Ishikawa (cell line): ENCODE results near the gene HOXA5.

Experiments used
- CEBPB ChIP-seq: IDR thresholded peaks from 2 replicates; pipeline ENCODE4 v1.6.1; 2012
- CREB1 ChIP-seq: IDR thresholded peaks from 2 replicates; pipeline ENCODE4 v1.6.1; 2012; ENCODE audit warnings: low read depth
- EP300 ChIP-seq: IDR thresholded peaks from 2 replicates; pipeline ENCODE4 v1.6.1; 2012; ENCODE audit warnings: borderline replicate concordance
- FOXM1 ChIP-seq: IDR thresholded peaks from 2 replicates; pipeline ENCODE4 v1.6.1; 2012; ENCODE audit warnings: low read depth, borderline replicate concordance
- NFIC ChIP-seq: IDR thresholded peaks from 2 replicates; pipeline ENCODE4 v1.6.1; 2012
- RAD21 ChIP-seq: IDR thresholded peaks from 2 replicates; pipeline ENCODE4 v1.6.1; 2012; ENCODE audit warnings: low read depth
- TAF1 ChIP-seq: IDR thresholded peaks from 2 replicates; pipeline ENCODE4 v1.6.1; 2012; ENCODE audit warnings: low read depth, mild to moderate bottlenecking
- TEAD4 ChIP-seq: IDR thresholded peaks from 2 replicates; pipeline ENCODE4 v1.6.1; 2012
- TF ChIP-seq, protein P1 (sequence below): IDR thresholded peaks from 2 replicates; pipeline ENCODE4 v1.6.1; 2012
- TF ChIP-seq, protein P2 (sequence below): IDR thresholded peaks from 2 replicates; pipeline ENCODE4 v1.6.1; 2012

DNA sequence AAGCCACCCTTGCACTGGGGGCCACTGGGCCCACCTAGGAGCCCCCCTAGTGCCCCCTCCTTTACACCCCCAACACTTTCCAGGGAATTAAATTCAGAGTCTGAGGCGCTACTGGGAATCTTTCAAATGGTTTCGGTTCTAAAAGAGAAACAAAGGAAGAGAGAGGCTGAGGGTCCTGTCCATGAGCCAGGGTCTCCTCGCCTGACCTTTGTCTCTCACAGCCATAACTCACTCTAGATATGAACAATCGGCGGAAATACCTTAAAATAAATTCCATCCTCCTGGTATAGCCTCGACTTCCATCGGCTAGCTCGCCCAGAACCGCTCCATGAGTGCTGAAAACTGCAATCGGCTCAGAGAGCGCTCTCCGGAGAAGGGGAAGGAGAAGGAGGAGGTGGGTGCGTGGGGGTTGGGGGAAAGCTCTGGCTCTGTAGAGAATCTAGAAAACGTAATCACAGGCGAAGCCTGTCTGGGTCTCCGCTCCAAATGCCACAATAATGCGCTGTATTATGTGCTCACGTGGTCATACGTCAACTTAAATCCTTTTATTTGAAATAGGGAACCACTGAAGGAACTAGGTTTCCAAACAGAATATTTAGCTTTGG is 25.5 kb downstream of the HOXA5 start:
- TF ChIP-seq EP300 (no peak), CEBPB (no peak), CREB1 (no peak), TEAD4 (no peak), TAF1 (no peak), NFIC (no peak), RAD21 (no peak), FOXM1 (no peak)
- TF ChIP-seq, protein P1, sequence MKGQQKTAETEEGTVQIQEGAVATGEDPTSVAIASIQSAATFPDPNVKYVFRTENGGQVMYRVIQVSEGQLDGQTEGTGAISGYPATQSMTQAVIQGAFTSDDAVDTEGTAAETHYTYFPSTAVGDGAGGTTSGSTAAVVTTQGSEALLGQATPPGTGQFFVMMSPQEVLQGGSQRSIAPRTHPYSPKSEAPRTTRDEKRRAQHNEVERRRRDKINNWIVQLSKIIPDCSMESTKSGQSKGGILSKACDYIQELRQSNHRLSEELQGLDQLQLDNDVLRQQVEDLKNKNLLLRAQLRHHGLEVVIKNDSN: no peak
- TF ChIP-seq, protein P2, sequence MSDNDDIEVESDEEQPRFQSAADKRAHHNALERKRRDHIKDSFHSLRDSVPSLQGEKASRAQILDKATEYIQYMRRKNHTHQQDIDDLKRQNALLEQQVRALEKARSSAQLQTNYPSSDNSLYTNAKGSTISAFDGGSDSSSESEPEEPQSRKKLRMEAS: no peak
